A549 (cell line): Measurements from ENCODE around the gene PTPRD.

Source experiments
- BHLHE40 ChIP-seq: IDR thresholded peaks from 2 replicates; pipeline ENCODE4 v1.6.1; 2012; ENCODE audit warnings: low read depth, low read length, inconsistent platforms
- CTCF ChIP-seq: fragments of >200 bp; sonication (Bioruptor Twin); formaldehyde crosslinking; IDR thresholded peaks from 3 replicates; pipeline ENCODE4 v1.5.1; 2016
- JUNB ChIP-seq: fragments of >200 bp; sonication (Bioruptor Twin); formaldehyde crosslinking; IDR thresholded peaks from 2 replicates; pipeline ENCODE4 v1.6.1; 2016
- KDM5A ChIP-seq: fragments of 200-600 bp; sonication (generic); IDR thresholded peaks from 2 replicates; pipeline ENCODE4 v1.6.1; 2016; ENCODE audit warnings: antibody characterized with exemption, mild to moderate bottlenecking
- PHF8 ChIP-seq: fragments of 200-600 bp; sonication (generic); IDR thresholded peaks from 2 replicates; pipeline ENCODE4 v1.6.1; 2016; ENCODE audit warnings: low read depth, mild to moderate bottlenecking, antibody characterized with exemption, moderate library complexity, borderline replicate concordance
- POLR2A ChIP-seq: IDR thresholded peaks from 2 replicates; pipeline ENCODE4 v1.6.1; 2012; ENCODE audit warnings: mild to moderate bottlenecking, low read length
- POLR2AphosphoS2 ChIP-seq: conservative IDR thresholded peaks from 2 replicates; pipeline ENCODE4 v1.6.1; 2012; ENCODE audit warnings: low read length, improper control_type of control experiment, inconsistent platforms
- RAD21 ChIP-seq, 2 experiments: fragments of >200 bp in 1 of 2; sonication (Bioruptor Twin) in 1 of 2; formaldehyde crosslinking in 1 of 2; IDR thresholded peaks in 1 of 2; conservative IDR thresholded peaks in 1 of 2; 2 replicates in 1 of 2; 3 replicates in 1 of 2; pipeline ENCODE4 v1.6.1; 2012 to 2018; ENCODE audit warnings: inconsistent platforms in 1 of 2
- REST ChIP-seq: fragments of 200-600 bp; sonication (generic); IDR thresholded peaks from 2 replicates; pipeline ENCODE4 v1.6.1; 2016; ENCODE audit warnings: antibody characterized with exemption, mild to moderate bottlenecking, moderate library complexity
- RFX5 ChIP-seq: fragments of 450-650 bp; IDR thresholded peaks from 2 replicates; pipeline ENCODE4 v1.7.1; 2014; ENCODE audit warnings: antibody characterized with exemption, mild to moderate bottlenecking, moderate library complexity
- TF ChIP-seq, protein P1 (sequence below): fragments of 450-650 bp; IDR thresholded peaks from 2 replicates; pipeline ENCODE4 v1.6.1; 2014; ENCODE audit warnings: antibody characterized with exemption

GRCh38 chr9:8332871-8333270, 2279.9 kb downstream of the PTPRD start:
- TF ChIP-seq RFX5 (no peak), BHLHE40 (no peak), POLR2AphosphoS2 (no peak), JUNB (no peak), POLR2A (no peak), CTCF (no peak), RAD21 (conservative IDR thresholded peaks at IDR 0.05 in 1 of 2, IDR thresholded peaks at IDR 0.05 in 1 of 2) (no peak), REST (no peak), PHF8 (no peak), KDM5A (no peak)
- TF ChIP-seq, protein P1, sequence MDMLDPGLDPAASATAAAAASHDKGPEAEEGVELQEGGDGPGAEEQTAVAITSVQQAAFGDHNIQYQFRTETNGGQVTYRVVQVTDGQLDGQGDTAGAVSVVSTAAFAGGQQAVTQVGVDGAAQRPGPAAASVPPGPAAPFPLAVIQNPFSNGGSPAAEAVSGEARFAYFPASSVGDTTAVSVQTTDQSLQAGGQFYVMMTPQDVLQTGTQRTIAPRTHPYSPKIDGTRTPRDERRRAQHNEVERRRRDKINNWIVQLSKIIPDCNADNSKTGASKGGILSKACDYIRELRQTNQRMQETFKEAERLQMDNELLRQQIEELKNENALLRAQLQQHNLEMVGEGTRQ = no peak
